ENCODE measurements around the gene APBA1.

Gene APBA1

GRCh38 chr9:69396759-69397158 is 275.4 kb downstream of the APBA1 start:
- TF ChIP-seq FOXP2 (optimal IDR thresholded peaks at IDR 0.05; ENCODE audit: borderline replicate concordance, extremely low read depth, extremely low read length, insufficient read depth) (no peak), POLR2AphosphoS5 (IDR thresholded peaks at IDR 0.05; ENCODE audit: low read depth, low read length) (no peak), SIN3A (IDR thresholded peaks at IDR 0.05; ENCODE audit: borderline replicate concordance, insufficient read depth, low read length) (no peak), TAF1 (IDR thresholded peaks at IDR 0.05; ENCODE audit: borderline replicate concordance, insufficient read depth, low read length) (no peak)
- TF ChIP-seq, protein P1, sequence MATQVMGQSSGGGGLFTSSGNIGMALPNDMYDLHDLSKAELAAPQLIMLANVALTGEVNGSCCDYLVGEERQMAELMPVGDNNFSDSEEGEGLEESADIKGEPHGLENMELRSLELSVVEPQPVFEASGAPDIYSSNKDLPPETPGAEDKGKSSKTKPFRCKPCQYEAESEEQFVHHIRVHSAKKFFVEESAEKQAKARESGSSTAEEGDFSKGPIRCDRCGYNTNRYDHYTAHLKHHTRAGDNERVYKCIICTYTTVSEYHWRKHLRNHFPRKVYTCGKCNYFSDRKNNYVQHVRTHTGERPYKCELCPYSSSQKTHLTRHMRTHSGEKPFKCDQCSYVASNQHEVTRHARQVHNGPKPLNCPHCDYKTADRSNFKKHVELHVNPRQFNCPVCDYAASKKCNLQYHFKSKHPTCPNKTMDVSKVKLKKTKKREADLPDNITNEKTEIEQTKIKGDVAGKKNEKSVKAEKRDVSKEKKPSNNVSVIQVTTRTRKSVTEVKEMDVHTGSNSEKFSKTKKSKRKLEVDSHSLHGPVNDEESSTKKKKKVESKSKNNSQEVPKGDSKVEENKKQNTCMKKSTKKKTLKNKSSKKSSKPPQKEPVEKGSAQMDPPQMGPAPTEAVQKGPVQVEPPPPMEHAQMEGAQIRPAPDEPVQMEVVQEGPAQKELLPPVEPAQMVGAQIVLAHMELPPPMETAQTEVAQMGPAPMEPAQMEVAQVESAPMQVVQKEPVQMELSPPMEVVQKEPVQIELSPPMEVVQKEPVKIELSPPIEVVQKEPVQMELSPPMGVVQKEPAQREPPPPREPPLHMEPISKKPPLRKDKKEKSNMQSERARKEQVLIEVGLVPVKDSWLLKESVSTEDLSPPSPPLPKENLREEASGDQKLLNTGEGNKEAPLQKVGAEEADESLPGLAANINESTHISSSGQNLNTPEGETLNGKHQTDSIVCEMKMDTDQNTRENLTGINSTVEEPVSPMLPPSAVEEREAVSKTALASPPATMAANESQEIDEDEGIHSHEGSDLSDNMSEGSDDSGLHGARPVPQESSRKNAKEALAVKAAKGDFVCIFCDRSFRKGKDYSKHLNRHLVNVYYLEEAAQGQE (IDR thresholded peaks at IDR 0.05; ENCODE audit: insufficient read depth in 1 of 2, low read depth in 2 of 2, low read length in 2 of 2): no peak

GRCh38 chr9:69395718-69396117 is 276.5 kb downstream of the APBA1 start:
- TF ChIP-seq FOXP2 (optimal IDR thresholded peaks at IDR 0.05; ENCODE audit: borderline replicate concordance, extremely low read depth, extremely low read length, insufficient read depth) (no peak), POLR2AphosphoS5 (IDR thresholded peaks at IDR 0.05; ENCODE audit: low read depth, low read length) (no peak), TAF1 (IDR thresholded peaks at IDR 0.05; ENCODE audit: borderline replicate concordance, insufficient read depth, low read length) (no peak), SIN3A (IDR thresholded peaks at IDR 0.05; ENCODE audit: borderline replicate concordance, insufficient read depth, low read length) (no peak)
- TF ChIP-seq, protein P1 (IDR thresholded peaks at IDR 0.05; ENCODE audit: insufficient read depth in 1 of 2, low read depth in 2 of 2, low read length in 2 of 2): no peak

DNA sequence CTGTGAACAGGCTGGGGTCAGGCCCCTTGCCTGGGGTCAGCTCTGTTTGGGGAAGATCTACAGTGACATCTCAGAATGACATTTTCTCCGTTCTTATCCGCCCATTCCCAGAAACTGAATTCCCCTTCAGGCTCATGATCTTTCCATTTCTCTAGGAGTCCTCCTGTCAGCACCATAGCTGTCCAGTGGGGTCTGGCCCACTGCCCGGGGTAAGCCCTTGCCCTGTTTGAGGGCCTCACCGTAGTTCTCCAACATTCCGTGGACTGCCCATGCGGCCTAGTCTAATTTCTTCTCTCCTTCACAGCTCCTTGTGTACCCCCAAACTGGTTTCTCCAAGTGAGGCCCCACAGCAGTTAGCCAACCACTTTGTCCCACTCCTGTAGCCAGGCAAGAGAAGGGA is 278.7 kb downstream of the APBA1 start:
- no peak for TF ChIP-seq SIN3A (IDR thresholded peaks at IDR 0.05; ENCODE audit: borderline replicate concordance, insufficient read depth, low read length)
- no peak for TF ChIP-seq POLR2AphosphoS5 (IDR thresholded peaks at IDR 0.05; ENCODE audit: low read depth, low read length)
- TF ChIP-seq, protein P1 (IDR thresholded peaks at IDR 0.05; ENCODE audit: insufficient read depth in 1 of 2, low read depth in 2 of 2, low read length in 2 of 2): no peak
- no peak for TF ChIP-seq TAF1 (IDR thresholded peaks at IDR 0.05; ENCODE audit: borderline replicate concordance, insufficient read depth, low read length)
- TF ChIP-seq FOXP2 (optimal IDR thresholded peaks at IDR 0.05; ENCODE audit: borderline replicate concordance, extremely low read depth, extremely low read length, insufficient read depth): no peak

DNA sequence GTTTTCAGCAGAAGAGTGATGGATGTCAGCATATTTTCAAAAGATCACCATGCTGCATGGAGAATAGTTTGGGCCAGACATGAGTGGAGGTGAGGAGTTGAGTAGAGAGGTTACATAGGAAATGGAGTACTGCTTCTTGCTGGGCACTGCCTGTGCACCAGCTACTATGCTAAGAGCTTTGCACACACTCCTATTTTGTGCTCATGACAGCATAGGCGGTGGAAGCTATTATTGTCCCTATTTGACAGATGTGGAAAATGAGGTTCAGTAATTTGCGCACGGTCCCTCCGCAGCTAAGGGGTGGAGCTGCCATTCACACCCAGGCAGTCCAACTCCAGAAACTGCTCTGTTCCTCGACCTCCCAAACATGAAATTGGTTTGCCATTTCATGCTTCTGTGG is 279.3 kb downstream of the APBA1 start:
- TF ChIP-seq FOXP2 (optimal IDR thresholded peaks at IDR 0.05; ENCODE audit: borderline replicate concordance, extremely low read depth, extremely low read length, insufficient read depth): no peak
- TF ChIP-seq SIN3A (IDR thresholded peaks at IDR 0.05; ENCODE audit: borderline replicate concordance, insufficient read depth, low read length): no peak
- TF ChIP-seq, protein P1 (IDR thresholded peaks at IDR 0.05; ENCODE audit: insufficient read depth in 1 of 2, low read depth in 2 of 2, low read length in 2 of 2): no peak
- TF ChIP-seq TAF1 (IDR thresholded peaks at IDR 0.05; ENCODE audit: borderline replicate concordance, insufficient read depth, low read length): no peak
- no peak for TF ChIP-seq POLR2AphosphoS5 (IDR thresholded peaks at IDR 0.05; ENCODE audit: low read depth, low read length)

DNA sequence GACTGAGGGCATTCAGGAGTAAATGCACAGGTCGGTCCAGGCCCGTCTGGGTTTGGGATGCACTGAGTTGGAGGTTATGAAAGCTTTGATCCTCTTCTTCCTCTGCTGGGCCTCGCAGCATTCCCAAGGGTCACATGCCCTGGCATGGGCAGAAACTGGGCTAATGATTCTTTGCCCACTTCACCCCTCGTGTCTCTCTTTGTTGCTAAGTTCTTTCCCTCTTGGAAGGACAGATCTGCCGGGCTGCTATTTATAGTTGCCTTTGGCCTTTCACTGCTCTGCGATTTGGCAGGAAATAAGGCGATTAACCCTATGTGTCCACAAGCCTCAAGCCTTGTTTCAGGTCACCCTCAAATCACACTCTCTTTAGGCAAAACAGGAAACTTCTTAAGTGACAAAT is 280.2 kb downstream of the APBA1 start:
- TF ChIP-seq, protein P1 (IDR thresholded peaks at IDR 0.05; ENCODE audit: insufficient read depth in 1 of 2, low read depth in 2 of 2, low read length in 2 of 2): no peak
- TF ChIP-seq POLR2AphosphoS5 (IDR thresholded peaks at IDR 0.05; ENCODE audit: low read depth, low read length) (no peak), TAF1 (IDR thresholded peaks at IDR 0.05; ENCODE audit: borderline replicate concordance, insufficient read depth, low read length) (no peak), SIN3A (IDR thresholded peaks at IDR 0.05; ENCODE audit: borderline replicate concordance, insufficient read depth, low read length) (no peak), FOXP2 (optimal IDR thresholded peaks at IDR 0.05; ENCODE audit: borderline replicate concordance, extremely low read depth, extremely low read length, insufficient read depth) (no peak)

Measured in PFSK-1 (cell line).